HG02763 (cell line): Measurements from ENCODE around the gene SMIM1.
A peak's percentile ranks its signal among the peaks of the same experiment; 100 is the strongest.
"Not testable (repeated sequence)": the region's sequence is repeated elsewhere in the genome, so short reads cannot be mapped to it uniquely, and the experiment has no call there.

Experiments used
- ATAC-seq: cut with Tn5 transposase; IDR thresholded peaks from one replicate; pipeline ENCODE4 v1.9.1; 2021; ENCODE audit warnings: mild to moderate bottlenecking, moderate library complexity; ENCODE audit not compliant: unreplicated experiment

Gene SMIM1

GRCh38 chr1:3772715-3773571 is at the start of gene SMIM1:
TSS of gene SMIM1 (plus strand) at chr1:3772749. CDS start at chr1:3775374, 2,625 bp downstream.
- ATAC-seq, result peak; percentile 8

- no peak for ATAC-seq
Observed at GRCh38 chr1:3722846-3723245, 49.7 kb upstream of the SMIM1 start.

GRCh38 chr1:3724416-3725030 is 48.0 kb upstream of the SMIM1 start:
- ATAC-seq, result not testable (repeated sequence)

GRCh38 chr1:3725366-3725765 is 47.2 kb upstream of the SMIM1 start:
- ATAC-seq, result no peak

- no peak for ATAC-seq
Observed at GRCh38 chr1:3727042-3727824, 45.3 kb upstream of the SMIM1 start.

- ATAC-seq, result no peak
Observed at GRCh38 chr1:3727825-3728776, 44.4 kb upstream of the SMIM1 start.

GRCh38 chr1:3729594-3730542 is 42.7 kb upstream of the SMIM1 start:
- no peak for ATAC-seq

- ATAC-seq, result no peak
Observed at GRCh38 chr1:3730543-3731247, 41.9 kb upstream of the SMIM1 start.

- no peak for ATAC-seq
Observed at GRCh38 chr1:3731583-3732433, 40.7 kb upstream of the SMIM1 start.

GRCh38 chr1:3732434-3733093 is 40.0 kb upstream of the SMIM1 start:
- no peak for ATAC-seq

- no peak for ATAC-seq
Observed at GRCh38 chr1:3733094-3733882, 39.3 kb upstream of the SMIM1 start.

GRCh38 chr1:3733883-3734589 is 38.5 kb upstream of the SMIM1 start:
- no peak for ATAC-seq

- ATAC-seq, result no peak
Observed at GRCh38 chr1:3734602-3735001, 37.9 kb upstream of the SMIM1 start.

- no peak for ATAC-seq
Observed at GRCh38 chr1:3735027-3735681, 37.4 kb upstream of the SMIM1 start.

- no peak for ATAC-seq
Observed at GRCh38 chr1:3735688-3736087, 36.9 kb upstream of the SMIM1 start.
